Heart left ventricle (tissue), 13 donors: Measurements from ENCODE around the gene POU5F1.

Experiments used
- CTCF ChIP-seq, 12 donors: fragments of 200-600 bp; sonication (generic) in 4 of 12; IDR thresholded peaks; one replicate each; pipeline versions ENCODE4 v1.5.0 to v1.8.0; 2018 to 2022; ENCODE audit warnings: antibody characterized with exemption in 12 of 12, mild to moderate bottlenecking in 5 of 12
- POLR2A ChIP-seq, 2 donors: fragments of 450-650 bp; IDR thresholded peaks; one replicate each; pipeline ENCODE4 v1.6.1; 2017; ENCODE audit warnings: antibody characterized with exemption in 2 of 2, mild to moderate bottlenecking in 2 of 2, moderate library complexity in 2 of 2
- donor health status: ischemic (EF 13 %, LVEDD 7.1; RV severe dilation, severe dysfunction).
- donor health status: DM: no; HTN: yes; CAD: no.
- donor health status: DM: no; HTN: no; CAD: no.
- donor health status: ischemic (EF 25% LVEDD 6.9; RV normal size, moderate dysfunction).
- donor health status: ischemic (EF 25% LVEDD 5.7; RV mildly dilated, moderate dysfunction).
- donor health status: ischemic (EF 35%, LVEDD 5.7; RV mildly dilated, moderate dysfunction).
- donor health status: nonischemic (EF 11% LVEDD 7.7; RV severe dilation, severe dysfunction).
- donor health status: DM: yes; HTN: yes; CAD: no.
- donor health status: PGD.
- donor health status: ischemic (EF 29% LVEDD 5.4; RV normal size, mild dysfunction).
- donor health status: nonischemic (EF 23%, LVEDD 6.1; RV moderate dilation, normal function).

- TF ChIP-seq POLR2A (IDR thresholded peaks at IDR 0.05) (no peak), CTCF (IDR thresholded peaks at IDR 0.05) (no peak)
Measured at GRCh38 chr6:31193206-31193605, 22.7 kb upstream of the POU5F1 start.
